ENCODE results near the gene CCDC152.

GRCh38 chr5:42759456-42759855 is 2.8 kb downstream of the CCDC152 start:
- TF ChIP-seq CTCF (IDR thresholded peaks at IDR 0.05; ENCODE audit: borderline replicate concordance, extremely low read depth, low read length, poor library complexity, severe bottlenecking) (no peak), EZH2 (IDR thresholded peaks at IDR 0.05; ENCODE audit: borderline replicate concordance, low read depth, low read length, severe bottlenecking) (no peak)
